Mesothelial cell of epicardium (in vitro differentiated cells): ENCODE measurements around the gene HEMK1. TPM values are rescaled to one million over a fixed set of nuclear protein-coding genes. Genes with fewer than 3 reads are reported as not detected.

Experiments used
- total RNA-seq: library from RNA; stranded (reverse); gene quantifications from 3 replicates; pipeline ENCODE4 v1.2.1, GENCODE V29; 2021

HEMK1 gene
- total RNA-seq, 1 donor from 2014 or later, result 32.8 TPM

Other genes with a start within 250 kb of the HEMK1 start
- 71.5 to 76.3 TPM (median 75.1 TPM) in 3 replicates for gene HYAL2, start 246.8 kb upstream of the HEMK1 start, total RNA-seq
- 19.8 to 23.3 TPM (median 20.3 TPM) in 3 replicates for gene TUSC2, start 241.3 kb upstream of the HEMK1 start, total RNA-seq
- gene RASSF1, start 228.7 kb upstream of the HEMK1 start, total RNA-seq, result 13.7 to 15.4 TPM (median 14.3 TPM) in 3 replicates
- gene ZMYND10, start 223.8 kb upstream of the HEMK1 start, total RNA-seq, result 0.54 to 1.00 TPM (median 0.83 TPM) in 3 replicates
- gene NPRL2, start 218.7 kb upstream of the HEMK1 start, total RNA-seq, result 19.9 to 23.4 TPM (median 23.3 TPM) in 3 replicates
- 12.9 to 13.6 TPM (median 13.1 TPM) in 3 replicates for gene CYB561D2, start 218.7 kb upstream of the HEMK1 start, total RNA-seq
- 38.6 to 41.3 TPM (median 40.3 TPM) in 3 replicates for gene TMEM115, start 210.0 kb upstream of the HEMK1 start, total RNA-seq
- 9.9 to 10.8 TPM (median 9.9 TPM) in 3 replicates for gene CACNA2D2, start 65.9 kb upstream of the HEMK1 start, total RNA-seq
- gene C3orf18, start 1.8 kb upstream of the HEMK1 start, total RNA-seq, result 12.7 to 15.1 TPM (median 12.8 TPM) in 3 replicates
- gene CISH, start 42.3 kb downstream of the HEMK1 start, total RNA-seq, result 15.2 to 16.7 TPM (median 15.2 TPM) in 3 replicates
- gene MAPKAPK3, start 47.6 kb downstream of the HEMK1 start, total RNA-seq, result 33.6 to 36.8 TPM (median 35.9 TPM) in 3 replicates
- gene DOCK3, start 105.4 kb downstream of the HEMK1 start, total RNA-seq, result 21.0 to 21.6 TPM (median 21.4 TPM) in 3 replicates